ENCODE results near the gene DPP6.

GRCh38 chr7:154911862-154912455 lies 859.8 kb downstream of the DPP6 start:
- no peak for TF ChIP-seq EZH2 (IDR thresholded peaks at IDR 0.05; ENCODE audit: borderline replicate concordance)
- no peak for TF ChIP-seq CTCF (IDR thresholded peaks at IDR 0.05; ENCODE audit: poor library complexity)
